Measurements from ENCODE around the gene STARD5. TPM values are rescaled to one million over a fixed set of nuclear protein-coding genes. Genes with fewer than 3 reads are reported as not detected.

The STARD5 gene
- total and polyA plus RNA-seq, 2 donors (not counting 1 experiment from before 2014, with no cell fraction given), result 15.7 to 19.9 TPM

- H2AFZ ChIP-seq (ENCODE audit: insufficient read depth, low read depth, low read length, poor library complexity, severe bottlenecking), result no peak overlapping the region
- Mint-ChIP-seq H3K27me3 (peaks cover 12% of the 10 kb centered on the region), H3K4me3 (no peak overlapping the region), H3K27ac (no peak overlapping the region), H3K9me3 (ENCODE audit: insufficient read depth) (no peaks in the 10 kb centered on the region), H3K4me1 (peaks cover 15% of the 10 kb centered on the region)
- no peak overlapping the region for H3K4me2 ChIP-seq (replicated peaks; ENCODE audit: low read depth, low read length, poor library complexity, severe bottlenecking)
- peaks cover 13 to 14% of the 10 kb centered on the region in 2 donors for H3K4me1 ChIP-seq (ENCODE audit: control insufficient read depth in 2 of 2, insufficient read depth in 2 of 2, low read length in 2 of 2)
- POLR2A ChIA-PET, result interaction anchor here (0.5 kb wide), 1 partner anchor 8 kb away, joined by 4 read pairs; no protein-coding TSS in a partner anchor
- no peak overlapping the region for H3K27ac ChIP-seq (ENCODE audit: low read length in 2 of 2)
- no peak for TF ChIP-seq CTCF (IDR thresholded peaks at IDR 0.05)
- no peak for TF ChIP-seq EZH2 (IDR thresholded peaks at IDR 0.05; ENCODE audit: borderline replicate concordance, insufficient read depth, low read depth, low read length, poor library complexity, severe bottlenecking)
- H3K4me3 ChIP-seq (ENCODE audit: control extremely low read depth in 1 of 5, extremely low read depth in 1 of 5, insufficient read depth in 1 of 5, low read depth in 2 of 5, low read length in 4 of 5), result no peak overlapping the region
- ATAC-seq (ENCODE audit: low read depth), result no peak
- H3K36me3 ChIP-seq (replicated peaks in 1 of 2; ENCODE audit: control extremely low read depth in 1 of 2, control insufficient read depth in 1 of 2, extremely low read depth in 1 of 2, insufficient read depth in 2 of 2, low read length in 1 of 2), result no peaks in the 10 kb centered on the region
- no peak overlapping the region for H3K9ac ChIP-seq (ENCODE audit: low read length)
- intact Hi-C loops (cut with micrococcal nuclease), result no loop called here
- no peaks in the 10 kb centered on the region for H3K79me2 ChIP-seq (ENCODE audit: control insufficient read depth, insufficient read depth, low read length)
- CTCF ChIA-PET, result interaction anchor here (0.8 to 1.9 kb wide), 2 partner anchors 8 to 153 kb away, joined by 3 to 5 read pairs; no protein-coding TSS in a partner anchor
- DNase-seq, result no peak
- no peaks in the 10 kb centered on the region for H4K20me1 ChIP-seq (ENCODE audit: control insufficient read depth, insufficient read depth, low read length, poor library complexity, severe bottlenecking)
- no peaks in the 10 kb centered on the region for H3K27me3 ChIP-seq (replicated peaks in 1 of 4; ENCODE audit: control extremely low read depth in 1 of 4, control insufficient read depth in 3 of 4, insufficient read depth in 4 of 4, low read length in 3 of 4)
- no peaks in the 10 kb centered on the region for H3K9me3 ChIP-seq (ENCODE audit: control extremely low read depth in 1 of 3, control insufficient read depth in 2 of 3, insufficient read depth in 1 of 3, low read length in 2 of 3)
- WGBS (ENCODE audit: insufficient coverage), result 76% methylated on average over 2 of the region's 6 CpGs
These were observed 62.6 kb downstream of the STARD5 start for GRCh38 chr15:81261172-81261811.

GRCh38 chr15:81259760-81260298, 64.1 kb downstream of the STARD5 start:
- DNase-seq (no peak), ATAC-seq (ENCODE audit: low read depth) (no peak)
- Histone ChIP-seq H3K27ac (ENCODE audit: low read length in 2 of 2) (no peak overlapping the region), H3K27me3 (replicated peaks in 1 of 4; ENCODE audit: control extremely low read depth in 1 of 4, control insufficient read depth in 3 of 4, insufficient read depth in 4 of 4, low read length in 3 of 4) (no peaks in the 10 kb centered on the region), H4K20me1 (ENCODE audit: control insufficient read depth, insufficient read depth, low read length, poor library complexity, severe bottlenecking) (no peaks in the 10 kb centered on the region), H3K4me3 (ENCODE audit: control extremely low read depth in 1 of 5, extremely low read depth in 1 of 5, insufficient read depth in 1 of 5, low read depth in 2 of 5, low read length in 4 of 5) (no peak overlapping the region), H3K36me3 (replicated peaks in 1 of 2; ENCODE audit: control extremely low read depth in 1 of 2, control insufficient read depth in 1 of 2, extremely low read depth in 1 of 2, insufficient read depth in 2 of 2, low read length in 1 of 2) (no peaks in the 10 kb centered on the region), H3K9me3 (ENCODE audit: control extremely low read depth in 1 of 3, control insufficient read depth in 2 of 3, insufficient read depth in 1 of 3, low read length in 2 of 3) (no peaks in the 10 kb centered on the region), H3K4me1 (ENCODE audit: control insufficient read depth in 2 of 2, insufficient read depth in 2 of 2, low read length in 2 of 2) (no peaks in the 10 kb centered on the region), H3K79me2 (ENCODE audit: control insufficient read depth, insufficient read depth, low read length) (no peaks in the 10 kb centered on the region), H2AFZ (ENCODE audit: insufficient read depth, low read depth, low read length, poor library complexity, severe bottlenecking) (no peak overlapping the region), H3K9ac (ENCODE audit: low read length) (no peak overlapping the region), H3K4me2 (replicated peaks; ENCODE audit: low read depth, low read length, poor library complexity, severe bottlenecking) (no peak overlapping the region)
- intact Hi-C loops (cut with micrococcal nuclease), result no loop called here
- Mint-ChIP-seq H3K27ac (no peak overlapping the region), H3K27me3 (peaks cover 17% of the 10 kb centered on the region), H3K9me3 (ENCODE audit: insufficient read depth) (no peaks in the 10 kb centered on the region), H3K4me1 (peaks cover under 1% of the 10 kb centered on the region), H3K4me3 (no peak overlapping the region)
- 87% methylated on average over 4 of the region's 4 CpGs for WGBS (ENCODE audit: insufficient coverage)
- CTCF ChIA-PET, result interaction anchor here (1.0 to 1.9 kb wide), 3 partner anchors 9 to 283 kb away, joined by 3 to 5 read pairs (median 4); no protein-coding TSS in a partner anchor
- TF ChIP-seq CTCF (IDR thresholded peaks at IDR 0.05), result no peak
- POLR2A ChIA-PET, result no interaction called here

All from B cell (primary cell).